ENCODE results near the gene SLAIN1. TPM values are rescaled to one million over a fixed set of nuclear protein-coding genes. Genes with fewer than 3 reads are reported as not detected.
A peak's percentile ranks its signal among the peaks of the same experiment; 100 is the strongest.

SLAIN1 gene
- total RNA-seq, 4 donors from 2014 or later, result 10.3 to 20.9 (median 15.4) TPM

- Histone ChIP-seq H3K4me3 (no peak overlapping the region), H3K27ac (no peak overlapping the region), H3K4me1 (no peaks in the 10 kb centered on the region), H3K36me3 (no peaks in the 10 kb centered on the region), H3K27me3 (no peaks in the 10 kb centered on the region), H3K9me3 (no peaks in the 10 kb centered on the region)
- TF ChIP-seq POLR2A (IDR thresholded peaks at IDR 0.05), result no peak
- no peak for TF ChIP-seq CTCF (IDR thresholded peaks at IDR 0.05)
- intact Hi-C loops (cut with DNase I; ENCODE audit: low total_unique reads), result no loop called here
- no peak for DNase-seq
Measured at GRCh38 chr13:77741597-77741972, 44.1 kb downstream of the SLAIN1 start.

- H3K36me3 ChIP-seq, result no peaks in the 10 kb centered on the region
- TF ChIP-seq CTCF (IDR thresholded peaks at IDR 0.05) (no peak), POLR2A (IDR thresholded peaks at IDR 0.05) (no peak)
- H3K27ac ChIP-seq, result no peak overlapping the region
- intact Hi-C loops (cut with DNase I; ENCODE audit: low total_unique reads), result no loop called here
- H3K4me1 ChIP-seq, result no peaks in the 10 kb centered on the region
- no peak for DNase-seq
- no peaks in the 10 kb centered on the region for H3K27me3 ChIP-seq
- H3K4me3 ChIP-seq, result no peak overlapping the region
- no peaks in the 10 kb centered on the region for H3K9me3 ChIP-seq
Measured at GRCh38 chr13:77742801-77743200, 45.3 kb downstream of the SLAIN1 start.

GRCh38 chr13:77745784-77746183 lies 48.3 kb downstream of the SLAIN1 start:
- Histone ChIP-seq H3K4me3 (no peak overlapping the region), H3K9me3 (no peaks in the 10 kb centered on the region), H3K36me3 (no peaks in the 10 kb centered on the region), H3K27me3 (no peaks in the 10 kb centered on the region), H3K4me1 (no peaks in the 10 kb centered on the region), H3K27ac (no peak overlapping the region)
- DNase-seq, result no peak
- intact Hi-C loops (cut with DNase I; ENCODE audit: low total_unique reads), result no loop called here
- TF ChIP-seq CTCF (IDR thresholded peaks at IDR 0.05), result no peak
- no peak for TF ChIP-seq POLR2A (IDR thresholded peaks at IDR 0.05)

GRCh38 chr13:77749344-77749880 lies 51.9 kb downstream of the SLAIN1 start:
- intact Hi-C loops (cut with DNase I; ENCODE audit: low total_unique reads), result no loop called here
- Histone ChIP-seq H3K9me3 (no peaks in the 10 kb centered on the region), H3K27ac (no peak overlapping the region), H3K36me3 (no peaks in the 10 kb centered on the region), H3K4me1 (no peaks in the 10 kb centered on the region), H3K4me3 (no peak overlapping the region), H3K27me3 (no peaks in the 10 kb centered on the region)
- TF ChIP-seq CTCF (IDR thresholded peaks at IDR 0.05) (no peak), POLR2A (IDR thresholded peaks at IDR 0.05) (no peak)
- no peak for DNase-seq

- peak in 1 of 2 donors; percentile 17 for DNase-seq
- TF ChIP-seq CTCF (IDR thresholded peaks at IDR 0.05), result peak; percentile 43 to 72 (median 50)
- TF ChIP-seq POLR2A (IDR thresholded peaks at IDR 0.05), result no peak
- Histone ChIP-seq H3K4me3 (no peak overlapping the region), H3K27ac (no peak overlapping the region), H3K36me3 (no peaks in the 10 kb centered on the region), H3K9me3 (no peaks in the 10 kb centered on the region), H3K4me1 (no peaks in the 10 kb centered on the region), H3K27me3 (no peaks in the 10 kb centered on the region)
- intact Hi-C loops (cut with DNase I; ENCODE audit: low total_unique reads), result no loop called here
Measured at GRCh38 chr13:77751513-77752456, 54.3 kb downstream of the SLAIN1 start.
